Activated naive CD4-positive, alpha-beta T cell treated with anti-CD3 and anti-CD28 coated beads, Interleukin-2, amount 50 U/mL, for 72 hours (primary cell): Measurements from ENCODE around the gene CPA2. TPM values are rescaled to one million over a fixed set of nuclear protein-coding genes. Genes with fewer than 3 reads are reported as not detected.

Experiments
- ATAC-seq, 2 donors: fragments of 150-1000 bp; cut with Tn5 transposase; 2 replicates each; pipeline ENCODE4 v1.10.0; 2021; ENCODE audit warnings: mild to moderate bottlenecking in 2 of 2, moderate library complexity in 2 of 2
- DNase-seq, 2 donors: peaks; one replicate each; pipeline ENCODE4 v3.0.0; 2021 to 2022; ENCODE audit warnings: low spot score in 2 of 2
- H3K27ac Mint-ChIP-seq, 2 donors: one replicate each; pipeline ENCODE4 v1.8.0; 2022; ENCODE audit warnings: mild to moderate bottlenecking in 2 of 2, mixed read lengths in 2 of 2
- H3K36me3 Mint-ChIP-seq, 2 donors: one replicate each; pipeline ENCODE4 v1.8.0; 2022; ENCODE audit warnings: mixed read lengths in 2 of 2
- H3K9me3 Mint-ChIP-seq, 2 donors: one replicate each; pipeline ENCODE4 v1.8.0; 2022; ENCODE audit warnings: mixed read lengths in 2 of 2
- total RNA-seq, 2 donors: library from RNA; stranded (reverse); gene quantifications; one replicate each; pipeline ENCODE4 v1.2.3, GENCODE V29; 2022

Gene CPA2
- total RNA-seq, 2 donors from 2014 or later: 0.23 TPM; not detected in 1

DNA sequence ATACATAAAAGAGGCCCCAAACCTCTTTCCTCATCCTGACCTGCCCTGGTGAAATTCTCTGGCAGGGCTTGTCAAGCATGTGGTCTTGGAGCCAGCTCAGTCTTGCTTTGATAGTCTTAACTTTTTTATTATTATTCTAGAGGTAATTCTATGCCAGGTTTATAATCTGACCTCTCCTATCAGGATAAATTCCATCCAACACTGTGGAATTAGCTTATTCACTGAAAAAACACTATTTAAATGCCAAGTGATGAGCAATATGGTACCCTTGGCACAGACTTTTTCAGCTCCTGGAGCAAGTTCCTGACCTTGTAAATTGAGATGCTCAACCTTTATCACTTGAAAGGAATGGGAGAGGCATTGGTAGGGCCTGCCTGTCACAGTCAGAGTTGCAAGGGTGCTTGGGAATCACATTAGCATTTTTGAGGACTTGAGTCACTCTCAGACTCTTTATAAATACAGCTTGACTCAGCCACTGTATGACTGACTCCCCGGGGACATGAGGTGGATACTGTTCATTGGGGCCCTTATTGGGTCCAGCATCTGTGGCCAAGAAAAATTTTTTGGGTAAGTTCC is 26.1 kb downstream of the CPA2 start, which contains the start of gene CPA4:
TSS of gene CPA4 (plus strand) at position 480 of the 576 bp plus-strand sequence. CDS start at position 500, 20 bp downstream.
- H3K9me3 Mint-ChIP-seq: peaks cover 0 to 10% of the 10 kb centered on the region in 2 donors
- no peak within 1 kb of the TSS for H3K27ac Mint-ChIP-seq
- DNase-seq: no peak
- peaks cover 0 to 22% of the 10 kb centered on the region in 2 donors for H3K36me3 Mint-ChIP-seq
- no peak for ATAC-seq

DNA sequence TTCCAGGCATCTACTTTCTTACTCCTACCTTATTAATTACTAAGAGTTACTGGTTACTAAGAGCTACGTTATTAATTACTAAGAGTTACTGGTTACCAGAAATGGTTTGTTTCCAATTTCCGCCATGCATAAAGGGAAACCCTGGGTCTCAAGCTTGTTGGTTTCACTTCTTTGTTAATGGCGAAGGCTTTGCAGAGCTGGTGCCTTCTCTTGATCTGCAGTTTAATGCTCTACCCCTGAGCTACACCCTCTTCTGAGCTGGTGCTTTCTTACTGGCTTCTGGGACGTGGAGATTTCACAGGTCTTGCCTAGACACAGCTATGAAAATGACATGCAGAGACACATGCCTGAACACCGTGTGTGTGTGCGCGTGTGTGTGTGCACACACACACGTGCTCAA is 26.9 kb downstream of the CPA2 start:
- Mint-ChIP-seq H3K9me3 (peaks cover 0 to 10% of the 10 kb centered on the region in 2 donors), H3K36me3 (peaks cover 0 to 22% of the 10 kb centered on the region in 2 donors), H3K27ac (no peak overlapping the region)
- no peak for DNase-seq
- ATAC-seq: no peak

DNA sequence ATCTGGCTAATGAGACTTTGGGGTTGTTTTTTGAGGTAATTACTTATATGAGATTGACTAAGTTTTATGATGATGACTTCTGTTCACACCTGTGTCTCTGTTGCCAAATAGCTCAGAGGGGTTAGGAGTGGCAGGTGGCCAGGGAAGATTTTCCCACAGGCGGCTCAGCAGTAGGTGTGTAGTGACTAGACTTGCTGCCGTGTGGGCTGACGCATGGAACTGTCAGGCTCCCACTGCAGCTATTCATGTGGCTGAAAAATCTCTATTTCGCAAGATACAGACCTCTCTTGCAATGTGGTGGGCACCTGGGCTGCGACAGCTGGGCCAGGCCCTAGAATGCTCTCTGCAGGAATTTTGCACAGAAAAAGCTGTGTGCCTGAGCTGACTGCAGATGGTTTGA is 27.7 kb downstream of the CPA2 start:
- peaks cover 0 to 22% of the 10 kb centered on the region in 2 donors for H3K36me3 Mint-ChIP-seq
- ATAC-seq (peak; percentile 28 to 74), DNase-seq (no peak)
- peaks cover 0 to 10% of the 10 kb centered on the region in 2 donors for H3K9me3 Mint-ChIP-seq
- H3K27ac Mint-ChIP-seq: no peak overlapping the region

DNA sequence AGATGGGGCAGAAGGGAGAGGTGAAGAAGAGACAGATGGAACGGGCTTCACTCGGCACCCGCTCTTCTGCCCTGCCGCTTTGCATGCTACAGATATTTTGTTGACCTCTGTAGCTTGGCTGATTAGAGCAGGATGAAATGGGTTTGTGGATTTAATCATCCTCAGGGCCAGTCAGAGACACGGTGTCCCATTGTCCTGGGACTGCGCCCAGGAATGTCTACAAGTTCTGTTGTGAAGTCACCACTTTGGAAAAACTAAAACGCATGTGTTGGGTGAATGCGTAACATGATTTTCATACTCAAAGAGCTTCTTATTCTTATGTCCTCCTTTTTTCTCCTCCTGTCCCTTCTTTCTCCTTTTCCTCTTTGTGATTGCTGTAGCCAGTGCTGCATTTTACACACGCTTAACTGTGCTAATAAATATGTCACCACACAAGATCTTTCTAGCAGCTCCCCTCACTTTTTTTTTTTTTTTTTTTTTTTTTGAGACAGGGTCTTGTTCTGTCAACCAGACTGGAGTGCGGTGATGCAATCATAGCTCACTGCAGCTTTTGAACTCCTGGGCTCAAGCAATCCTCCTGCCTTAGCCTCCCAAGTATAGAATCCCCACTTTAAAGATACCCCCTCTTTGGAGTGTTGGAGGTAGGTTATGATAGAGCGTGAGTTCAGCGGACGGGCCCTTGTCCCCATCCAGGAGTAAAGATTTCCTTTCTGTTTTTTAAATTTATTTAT is 29.7 kb downstream of the CPA2 start:
- no peak for DNase-seq
- peaks cover 0 to 22% of the 10 kb centered on the region in 2 donors for H3K36me3 Mint-ChIP-seq
- no peak overlapping the region for H3K27ac Mint-ChIP-seq
- no peak for ATAC-seq
- peaks cover 0 to 6% of the 10 kb centered on the region in 2 donors for H3K9me3 Mint-ChIP-seq

DNA sequence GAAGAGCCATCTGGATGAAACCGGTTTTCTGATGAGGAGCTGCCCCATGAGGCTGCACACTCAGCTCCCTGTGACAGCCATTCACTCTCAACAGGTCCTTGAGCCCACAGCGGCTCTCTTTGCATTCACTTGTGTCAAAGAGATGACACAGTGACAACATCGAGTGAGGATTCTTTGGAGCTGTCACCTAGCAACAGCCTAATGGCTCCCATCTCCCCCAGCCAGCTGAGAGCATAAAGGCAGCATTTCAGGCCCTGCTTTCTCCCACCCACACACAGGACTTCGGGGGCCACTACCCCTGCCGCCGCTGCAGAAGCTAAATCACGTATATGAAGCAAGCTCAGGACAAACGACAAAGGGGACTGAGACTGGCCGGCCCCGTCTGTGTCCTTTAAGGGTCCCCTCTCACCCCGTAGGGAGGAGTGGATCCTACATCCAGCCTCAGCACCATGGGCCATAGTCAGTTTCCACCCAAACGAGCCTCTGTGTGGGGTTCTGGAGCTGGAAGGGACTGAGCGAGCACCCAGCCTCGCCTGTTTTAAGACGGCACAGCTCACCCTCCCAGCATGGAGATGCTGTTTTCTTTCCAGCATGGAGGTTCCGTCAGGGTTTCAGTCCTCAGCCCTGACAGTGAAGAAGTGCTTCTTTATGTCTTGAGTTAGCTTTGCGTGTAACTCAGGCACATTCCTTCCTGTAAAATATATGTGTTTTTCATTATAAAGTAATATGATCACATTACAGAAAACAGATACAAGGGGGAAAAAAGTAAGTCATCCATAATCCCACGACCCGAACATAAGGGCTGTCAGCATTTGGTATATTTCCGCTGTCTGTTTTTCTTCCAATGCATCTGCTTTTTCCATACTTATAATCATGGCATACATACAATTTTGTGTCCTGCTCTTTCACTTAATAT is 31.2 kb downstream of the CPA2 start:
- H3K36me3 Mint-ChIP-seq: peaks cover 0 to 22% of the 10 kb centered on the region in 2 donors
- no peak overlapping the region for H3K27ac Mint-ChIP-seq
- ATAC-seq (no peak), DNase-seq (no peak)
- peaks cover 0 to 6% of the 10 kb centered on the region in 2 donors for H3K9me3 Mint-ChIP-seq

DNA sequence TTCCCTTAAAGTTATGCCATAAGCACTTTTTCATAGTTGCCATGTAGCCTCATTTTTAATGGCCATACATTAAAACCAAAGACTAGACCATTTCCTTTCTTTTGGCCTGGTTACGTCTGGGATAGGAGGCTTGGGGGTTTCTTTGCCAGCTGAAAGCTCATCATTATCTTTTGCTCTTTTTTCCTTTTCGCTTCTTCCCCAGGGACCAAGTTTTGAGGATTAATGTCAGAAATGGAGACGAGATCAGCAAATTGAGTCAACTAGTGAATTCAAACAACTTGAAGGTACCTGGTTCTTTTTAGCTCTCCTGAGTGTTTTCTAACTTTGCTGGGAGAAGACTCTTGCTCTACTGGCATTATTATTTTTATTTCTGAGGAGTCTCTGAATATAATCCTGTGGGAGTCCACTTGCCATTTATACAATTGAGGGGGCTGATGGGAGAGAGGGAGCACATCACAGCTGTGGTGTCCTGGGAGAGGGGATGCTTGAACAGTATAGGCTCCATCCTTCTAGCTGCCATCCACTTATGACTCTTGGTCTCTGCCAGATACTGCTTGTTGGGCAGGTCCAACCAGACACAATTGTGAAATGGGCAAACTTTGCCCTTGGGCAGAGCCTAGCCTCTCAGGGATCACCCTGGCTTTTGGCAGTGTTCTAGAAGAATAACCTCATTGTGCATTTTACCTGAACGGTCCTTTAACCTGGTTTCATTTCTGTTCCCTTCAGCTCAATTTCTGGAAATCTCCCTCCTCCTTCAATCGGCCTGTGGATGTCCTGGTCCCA is 32.1 kb downstream of the CPA2 start:
- peaks cover 0 to 6% of the 10 kb centered on the region in 2 donors for H3K9me3 Mint-ChIP-seq
- H3K27ac Mint-ChIP-seq: no peak overlapping the region
- peaks cover 0 to 19% of the 10 kb centered on the region in 2 donors for H3K36me3 Mint-ChIP-seq
- DNase-seq: no peak
- ATAC-seq: no peak

DNA sequence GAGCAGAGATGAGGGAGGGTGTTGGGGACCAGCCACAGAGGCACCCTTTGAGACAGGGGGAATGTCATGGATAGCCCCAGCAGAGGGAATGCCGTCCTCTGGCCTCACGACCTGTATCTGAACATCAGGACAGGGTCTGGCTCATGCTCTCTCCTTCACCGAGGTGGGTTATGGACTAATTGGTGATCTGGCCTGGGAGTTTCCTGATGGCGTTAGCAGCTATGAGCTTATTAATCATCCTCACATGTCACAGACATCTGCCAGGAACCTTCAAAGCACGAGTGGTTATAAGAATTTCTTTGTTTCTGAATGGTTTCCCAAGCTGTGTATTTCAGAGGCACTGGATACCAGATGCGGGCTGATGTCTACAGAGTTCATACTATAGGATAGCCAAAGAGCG is 33.2 kb downstream of the CPA2 start:
- Mint-ChIP-seq H3K36me3 (peaks cover 0 to 7% of the 10 kb centered on the region in 2 donors), H3K9me3 (peaks cover 0 to 3% of the 10 kb centered on the region in 2 donors)

DNA sequence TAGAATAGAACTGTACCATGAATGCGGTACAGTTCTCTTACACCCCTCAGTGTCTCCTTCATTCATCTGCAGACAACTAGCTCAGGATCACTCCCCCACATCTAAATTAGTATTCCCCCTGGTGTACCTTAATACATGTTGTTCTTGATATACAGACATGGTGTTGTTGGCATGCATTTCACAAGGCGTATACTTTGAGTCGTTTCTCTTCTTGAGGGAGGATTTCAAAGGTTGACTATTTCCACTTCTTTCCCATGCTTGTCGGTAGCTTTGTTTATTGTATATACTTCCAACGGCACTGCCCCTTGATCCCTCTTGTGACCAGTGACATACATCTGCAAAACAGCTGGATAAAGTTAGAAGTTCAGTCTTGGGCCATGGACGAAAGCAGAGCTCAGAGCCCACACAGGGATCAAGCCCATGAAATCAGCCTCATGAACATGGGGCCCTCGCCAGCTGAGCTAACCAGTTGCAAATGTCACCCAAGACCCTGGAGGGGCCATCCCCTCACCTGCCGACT is 34.9 kb downstream of the CPA2 start:
- ATAC-seq: no peak
- Mint-ChIP-seq H3K36me3 (no peaks in the 10 kb centered on the region), H3K27ac (no peak overlapping the region), H3K9me3 (no peaks in the 10 kb centered on the region)
- no peak for DNase-seq

More for the DNA sequence above, 33.2 kb downstream of the CPA2 start:
- ATAC-seq (no peak), DNase-seq (no peak)
- no peak overlapping the region for H3K27ac Mint-ChIP-seq

DNA sequence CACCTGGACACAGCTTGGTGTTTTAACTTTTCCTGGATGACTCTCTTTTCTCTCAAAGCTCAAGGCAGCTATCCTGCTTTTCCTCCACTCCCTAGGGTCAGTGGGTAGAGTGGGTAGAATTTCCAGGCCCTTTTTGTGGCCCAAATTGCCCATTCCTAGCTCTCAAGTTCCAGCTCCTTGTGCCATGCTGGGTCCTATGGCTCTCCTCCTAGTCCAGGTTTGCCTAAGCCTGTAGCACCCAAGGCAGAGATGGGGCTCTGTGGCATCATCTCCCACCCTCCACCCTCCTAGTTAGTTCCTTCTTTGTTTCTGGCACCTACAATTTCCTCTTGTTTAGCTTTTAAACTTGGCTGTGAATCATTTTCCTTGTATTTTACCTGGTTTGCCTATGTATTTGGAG is 36.0 kb downstream of the CPA2 start:
- no peaks in the 10 kb centered on the region for H3K36me3 Mint-ChIP-seq
- ATAC-seq (no peak), DNase-seq (no peak)
- H3K9me3 Mint-ChIP-seq: no peaks in the 10 kb centered on the region
- no peak overlapping the region for H3K27ac Mint-ChIP-seq

DNA sequence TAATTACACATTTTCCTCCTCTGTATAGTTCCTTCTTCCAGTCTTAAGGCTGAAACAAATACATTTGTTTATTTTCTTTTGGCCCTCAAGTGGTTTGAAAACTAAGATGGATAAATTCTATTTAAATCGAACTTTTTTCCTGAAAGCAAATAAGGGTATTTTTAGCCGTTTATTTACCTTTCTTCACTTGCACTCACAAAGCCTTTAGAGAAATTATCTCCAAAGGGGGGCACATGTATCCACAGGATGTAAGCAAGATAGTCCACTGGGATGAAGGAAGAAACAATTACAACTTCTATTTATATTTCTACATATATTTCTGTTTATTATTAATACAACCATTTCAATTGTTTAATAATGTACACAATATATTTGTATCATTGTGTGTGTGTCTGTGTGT is 36.5 kb downstream of the CPA2 start:
- H3K27ac Mint-ChIP-seq: no peak overlapping the region
- H3K9me3 Mint-ChIP-seq: no peaks in the 10 kb centered on the region
- DNase-seq (no peak), ATAC-seq (no peak)
- H3K36me3 Mint-ChIP-seq: no peaks in the 10 kb centered on the region

DNA sequence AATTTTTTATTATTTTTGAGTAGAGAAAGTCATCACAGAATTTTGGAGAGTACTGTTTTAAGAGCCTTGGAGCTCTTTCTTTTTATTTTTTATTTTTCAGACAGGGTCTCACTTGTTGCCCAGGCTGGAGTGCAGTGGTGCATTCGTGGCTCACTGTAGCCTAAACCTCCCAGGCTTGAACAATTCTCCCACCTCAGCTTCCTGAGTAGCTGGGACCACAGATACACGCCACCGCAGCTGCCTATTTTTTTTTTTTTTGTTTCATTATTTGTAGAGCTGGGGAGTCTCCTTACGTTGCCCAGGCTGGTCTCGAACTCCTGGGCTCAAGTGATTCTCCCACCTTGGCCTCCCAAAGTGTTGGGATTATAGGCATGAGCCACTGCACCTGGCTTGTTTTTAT is 36.9 kb downstream of the CPA2 start:
- DNase-seq (no peak), ATAC-seq (no peak)
- Mint-ChIP-seq H3K9me3 (no peaks in the 10 kb centered on the region), H3K27ac (no peak overlapping the region), H3K36me3 (no peaks in the 10 kb centered on the region)

DNA sequence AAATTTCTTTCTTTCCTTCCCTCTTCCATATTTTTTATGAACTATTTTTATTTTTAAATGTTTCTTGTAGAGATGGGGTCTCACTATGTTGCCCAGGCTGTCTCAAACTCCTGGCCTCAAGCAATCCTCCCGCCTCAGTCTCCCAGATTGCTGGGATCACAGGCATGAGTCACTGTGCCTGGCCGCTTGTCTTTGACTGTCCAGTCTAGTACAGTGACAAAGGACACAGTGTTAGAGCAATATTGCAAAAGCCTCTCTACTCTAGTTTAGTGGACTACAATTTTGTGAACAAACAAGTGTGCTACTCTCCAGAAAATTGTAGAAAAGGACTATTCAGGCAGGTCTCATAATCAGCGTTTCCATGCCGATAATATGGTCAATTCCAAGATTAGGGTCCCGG is 37.3 kb downstream of the CPA2 start:
- H3K36me3 Mint-ChIP-seq: no peaks in the 10 kb centered on the region
- no peak overlapping the region for H3K27ac Mint-ChIP-seq
- ATAC-seq (no peak), DNase-seq (no peak)
- H3K9me3 Mint-ChIP-seq: no peaks in the 10 kb centered on the region

DNA sequence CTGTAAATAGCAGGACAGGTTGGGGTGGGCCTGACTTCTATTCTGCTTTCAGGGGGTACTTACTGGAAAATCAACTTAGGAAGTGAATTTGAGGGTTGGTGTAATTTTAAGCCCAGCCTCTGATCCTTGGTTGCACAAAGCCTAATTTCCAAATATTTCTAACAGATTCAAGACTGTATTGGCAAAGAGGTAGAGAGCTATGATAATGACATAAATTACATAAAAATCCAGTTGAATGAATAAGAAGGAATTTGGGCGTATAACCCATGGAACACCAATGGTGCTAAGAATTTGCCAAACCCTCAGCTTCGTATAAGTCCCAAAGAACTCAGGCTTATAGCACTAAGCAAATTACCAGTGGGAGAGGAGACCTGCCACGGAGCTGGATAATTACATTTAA is 38.2 kb downstream of the CPA2 start:
- Mint-ChIP-seq H3K27ac (no peak overlapping the region), H3K36me3 (no peaks in the 10 kb centered on the region), H3K9me3 (no peaks in the 10 kb centered on the region)
- no peak for DNase-seq
- ATAC-seq: no peak

DNA sequence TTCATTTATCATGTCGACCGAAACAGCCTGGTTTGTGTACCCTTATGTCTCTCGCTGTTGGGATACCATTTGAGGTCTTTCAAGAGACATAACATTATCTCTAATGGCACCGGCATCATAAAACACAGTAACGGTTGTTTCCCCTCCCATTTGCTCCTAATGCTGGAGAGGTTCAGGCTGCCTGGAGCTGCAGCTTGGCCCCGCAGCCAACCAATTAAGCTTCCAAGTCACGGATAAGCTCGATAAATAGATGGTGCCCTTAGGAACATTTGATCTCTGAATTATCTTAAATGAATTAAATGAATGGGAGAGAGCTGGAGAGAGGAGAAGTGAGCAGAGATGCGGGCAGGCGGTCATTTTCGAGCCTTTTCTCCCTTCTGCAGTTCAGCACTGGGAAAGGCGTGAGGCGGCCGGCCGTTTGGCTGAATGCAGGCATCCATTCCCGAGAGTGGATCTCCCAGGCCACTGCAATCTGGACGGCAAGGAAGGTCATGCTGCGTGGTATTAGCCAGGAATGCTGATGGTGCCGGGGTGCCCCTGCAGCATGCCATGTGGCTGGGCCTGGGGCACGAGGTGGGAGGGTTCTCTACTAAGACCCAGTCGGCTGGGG is 38.9 kb downstream of the CPA2 start:
- ATAC-seq: no peak
- no peaks in the 10 kb centered on the region for H3K36me3 Mint-ChIP-seq

DNA sequence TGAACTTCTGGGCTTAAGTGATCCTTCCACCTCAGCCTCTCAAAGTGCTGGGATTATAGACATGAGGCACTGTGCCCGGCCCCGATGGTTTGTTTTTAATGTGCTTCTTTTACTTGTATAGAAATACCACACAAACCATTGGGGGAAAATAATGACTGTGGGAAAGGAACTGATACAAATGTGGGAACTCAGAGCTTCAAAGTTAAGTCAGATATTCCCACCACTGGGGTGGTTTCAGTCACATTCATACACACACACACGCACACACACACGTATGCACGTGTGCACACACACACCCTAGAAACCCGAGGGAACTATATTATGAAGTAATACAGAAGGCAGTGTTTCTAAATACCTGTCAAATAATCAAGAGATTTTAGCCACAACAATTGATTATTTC is 43.3 kb downstream of the CPA2 start:
- no peaks in the 10 kb centered on the region for H3K36me3 Mint-ChIP-seq
- H3K27ac Mint-ChIP-seq: no peak overlapping the region
- ATAC-seq: peak in 1 of 2 donors; percentile 41
- no peak for DNase-seq
- no peaks in the 10 kb centered on the region for H3K9me3 Mint-ChIP-seq

More for the DNA sequence above, 38.9 kb downstream of the CPA2 start:
- no peaks in the 10 kb centered on the region for H3K9me3 Mint-ChIP-seq
- no peak overlapping the region for H3K27ac Mint-ChIP-seq
- no peak for DNase-seq

DNA sequence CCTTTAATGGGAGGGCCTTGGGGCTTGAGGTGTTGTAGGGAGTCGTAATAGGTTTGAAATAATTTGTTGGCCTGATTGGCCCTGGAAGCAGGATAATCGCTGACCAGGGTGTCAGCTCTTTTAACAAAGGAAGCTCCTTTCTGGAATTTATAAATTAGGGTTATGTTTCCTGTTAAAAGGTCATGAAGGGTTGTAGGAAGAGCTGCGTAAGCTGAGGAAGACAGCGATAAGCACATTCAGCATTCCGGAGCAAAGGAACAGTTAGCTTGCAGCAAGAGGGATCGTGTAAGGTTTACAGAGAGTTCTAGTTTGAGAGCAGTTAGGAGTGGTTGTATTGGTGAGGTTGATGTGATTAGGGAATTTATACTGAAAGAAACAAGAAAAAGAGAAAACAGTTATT is 47.6 kb downstream of the CPA2 start:
- no peaks in the 10 kb centered on the region for H3K36me3 Mint-ChIP-seq
- peaks cover 0 to 4% of the 10 kb centered on the region in 2 donors for H3K9me3 Mint-ChIP-seq
- DNase-seq (no peak), ATAC-seq (no peak)
- H3K27ac Mint-ChIP-seq: no peak overlapping the region
